DOHH2 (cell line): ENCODE measurements around the gene MRPL41.

Experiments
- EZH2phosphoT487 ChIP-seq: fragments of 200-600 bp; sonication (generic); IDR thresholded peaks from 2 replicates; pipeline ENCODE4 v1.6.1; 2017; ENCODE audit warnings: borderline replicate concordance, mild to moderate bottlenecking, antibody characterized with exemption, low read length, moderate library complexity, mixed read lengths
- TF ChIP-seq, protein P1 (sequence below): fragments of 200-600 bp; sonication (generic); IDR thresholded peaks from one replicate; pipeline ENCODE4 v1.5.1; 2014; ENCODE audit warnings: antibody characterized with exemption, mild to moderate bottlenecking, low read depth, low read length; ENCODE audit not compliant: poor library complexity, severe bottlenecking

DNA sequence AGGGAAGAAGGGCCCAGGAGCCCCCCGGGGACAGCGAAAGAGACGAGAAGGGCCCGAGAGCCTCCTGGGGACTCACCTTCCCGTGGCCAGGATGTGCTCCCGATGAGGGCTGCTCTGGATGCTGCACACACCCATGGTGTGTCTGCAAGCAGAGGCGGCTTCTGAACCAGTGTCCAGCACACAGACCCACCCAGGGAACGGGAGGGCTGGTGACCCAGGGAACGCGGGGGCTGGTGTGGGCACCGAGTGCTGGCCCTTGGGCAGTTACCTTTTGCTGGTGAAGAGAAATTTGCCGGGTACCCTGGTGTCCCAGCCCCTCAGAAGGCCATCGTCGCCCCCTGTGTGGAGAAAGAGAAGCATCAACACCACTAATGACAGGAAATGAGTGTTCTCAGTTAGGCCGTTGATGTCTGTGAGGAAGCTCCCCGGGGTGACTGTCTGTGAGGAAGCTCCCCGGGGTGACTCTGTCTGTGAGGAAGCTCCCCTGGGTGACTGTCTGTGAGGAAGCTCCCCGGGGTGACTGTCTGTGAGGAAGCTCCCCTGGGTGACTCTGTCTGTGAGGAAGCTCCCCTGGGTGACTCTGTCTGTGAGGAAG lies 13.2 kb downstream of the MRPL41 start:
- TF ChIP-seq, protein P1, sequence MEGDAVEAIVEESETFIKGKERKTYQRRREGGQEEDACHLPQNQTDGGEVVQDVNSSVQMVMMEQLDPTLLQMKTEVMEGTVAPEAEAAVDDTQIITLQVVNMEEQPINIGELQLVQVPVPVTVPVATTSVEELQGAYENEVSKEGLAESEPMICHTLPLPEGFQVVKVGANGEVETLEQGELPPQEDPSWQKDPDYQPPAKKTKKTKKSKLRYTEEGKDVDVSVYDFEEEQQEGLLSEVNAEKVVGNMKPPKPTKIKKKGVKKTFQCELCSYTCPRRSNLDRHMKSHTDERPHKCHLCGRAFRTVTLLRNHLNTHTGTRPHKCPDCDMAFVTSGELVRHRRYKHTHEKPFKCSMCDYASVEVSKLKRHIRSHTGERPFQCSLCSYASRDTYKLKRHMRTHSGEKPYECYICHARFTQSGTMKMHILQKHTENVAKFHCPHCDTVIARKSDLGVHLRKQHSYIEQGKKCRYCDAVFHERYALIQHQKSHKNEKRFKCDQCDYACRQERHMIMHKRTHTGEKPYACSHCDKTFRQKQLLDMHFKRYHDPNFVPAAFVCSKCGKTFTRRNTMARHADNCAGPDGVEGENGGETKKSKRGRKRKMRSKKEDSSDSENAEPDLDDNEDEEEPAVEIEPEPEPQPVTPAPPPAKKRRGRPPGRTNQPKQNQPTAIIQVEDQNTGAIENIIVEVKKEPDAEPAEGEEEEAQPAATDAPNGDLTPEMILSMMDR: no peak
- no peak for TF ChIP-seq EZH2phosphoT487
